ES-I3 (cell line): Measurements from ENCODE around the gene TWNK.

Source experiments
- H3K36me3 ChIP-seq: 2 replicates; pipeline ENCODE4 v1.6.1; 2013; ENCODE audit warnings: mild to moderate bottlenecking, low read length, control low read depth, moderate library complexity; ENCODE audit not compliant: insufficient read depth
- H3K4me1 ChIP-seq: 2 replicates; pipeline ENCODE4 v1.6.1; 2013; ENCODE audit warnings: mild to moderate bottlenecking, control low read depth, low read length; ENCODE audit not compliant: insufficient read depth
- H3K9ac ChIP-seq: 2 replicates; pipeline ENCODE4 v1.6.1; 2013; ENCODE audit warnings: low read depth, mild to moderate bottlenecking, low read length, moderate library complexity
- H3K9me3 ChIP-seq: 2 replicates; pipeline ENCODE4 v1.6.1; 2013; ENCODE audit warnings: mild to moderate bottlenecking, low read length, moderate library complexity; ENCODE audit not compliant: control insufficient read depth, insufficient read depth

TWNK gene

DNA sequence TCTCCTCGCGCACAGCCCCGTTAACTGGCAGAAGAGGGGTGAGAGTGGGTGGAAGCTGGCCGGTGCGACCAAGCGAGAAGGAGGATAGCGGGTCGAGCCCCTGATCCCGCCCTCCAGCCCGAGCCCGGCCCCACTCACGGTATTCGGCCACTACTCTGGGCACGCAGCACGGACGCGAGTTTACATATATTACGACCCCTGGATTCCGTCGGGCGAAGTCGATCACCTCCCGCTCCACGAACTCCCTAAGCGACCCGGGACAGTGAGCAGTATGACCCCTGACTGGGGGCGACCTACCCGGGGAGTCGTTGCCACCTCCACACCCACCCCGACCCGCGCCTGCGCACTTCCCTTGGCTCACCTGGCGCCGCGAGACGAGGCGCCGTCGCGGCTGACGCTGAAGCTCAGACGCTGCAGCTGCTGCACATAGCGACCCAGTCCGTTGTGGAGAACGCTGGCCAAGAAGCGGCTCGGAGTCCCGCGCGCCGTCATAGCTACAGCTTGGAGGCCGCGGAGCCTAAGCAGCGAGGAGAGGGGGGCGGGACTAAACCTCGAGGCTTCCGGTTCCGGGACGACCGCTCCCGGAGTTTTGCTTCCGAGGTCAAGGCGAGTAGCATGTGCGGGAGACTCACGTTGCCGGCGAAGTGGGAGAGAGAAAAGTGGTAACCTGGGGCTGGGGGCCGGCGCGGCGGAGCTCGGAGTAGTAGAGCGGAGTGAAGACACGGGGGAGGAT lies at the start of gene TWNK, which contains the start of gene MRPL43:
TWNK (plus strand) TSS at position 592 of the 733 bp plus-strand sequence. CDS start 668 bp downstream, outside the sequence.
MRPL43 (minus strand) TSS at position 546 of the 733 bp plus-strand sequence; CDS start at position 492, 54 bp downstream.
- H3K9me3 ChIP-seq: no peaks in the 10 kb centered on the region
- H3K36me3 ChIP-seq: peaks cover 20% of the 10 kb centered on the region
- peaks cover 5% of the 10 kb centered on the region; the same call in 1 of the 2 replicates for H3K4me1 ChIP-seq
- peak within 1 kb of the TSS; percentile 100 for H3K9ac ChIP-seq

GRCh38 chr10:100939763-100940344 lies 47.5 kb upstream of the TWNK start:
- Histone ChIP-seq H3K36me3 (no peaks in the 10 kb centered on the region; the same call in 1 of the 2 replicates), H3K4me1 (no peaks in the 10 kb centered on the region), H3K9me3 (no peaks in the 10 kb centered on the region), H3K9ac (no peak overlapping the region)

DNA sequence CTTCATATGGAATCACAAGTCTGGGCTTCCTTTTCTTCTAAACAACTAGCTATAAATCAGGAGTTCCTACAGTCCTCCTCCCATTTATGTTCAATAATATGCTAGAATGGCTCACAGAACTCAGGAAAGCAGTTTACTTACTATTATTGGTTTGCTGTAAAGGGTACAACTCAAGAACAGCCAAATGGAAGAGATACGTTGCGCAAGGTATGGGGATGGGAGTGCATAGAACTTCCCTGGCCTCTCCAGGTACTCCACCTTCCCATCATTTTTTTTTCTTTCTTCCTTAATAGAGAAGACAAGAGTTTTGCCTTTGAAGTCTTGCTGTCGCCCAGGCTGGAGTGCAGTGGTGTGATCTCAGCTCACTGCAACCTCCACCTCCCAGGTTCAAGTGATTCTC lies 45.1 kb upstream of the TWNK start:
- no peaks in the 10 kb centered on the region; the same call in 1 of the 2 replicates for H3K36me3 ChIP-seq
- no peak overlapping the region for H3K9ac ChIP-seq
- no peaks in the 10 kb centered on the region for H3K4me1 ChIP-seq
- H3K9me3 ChIP-seq: no peaks in the 10 kb centered on the region

DNA sequence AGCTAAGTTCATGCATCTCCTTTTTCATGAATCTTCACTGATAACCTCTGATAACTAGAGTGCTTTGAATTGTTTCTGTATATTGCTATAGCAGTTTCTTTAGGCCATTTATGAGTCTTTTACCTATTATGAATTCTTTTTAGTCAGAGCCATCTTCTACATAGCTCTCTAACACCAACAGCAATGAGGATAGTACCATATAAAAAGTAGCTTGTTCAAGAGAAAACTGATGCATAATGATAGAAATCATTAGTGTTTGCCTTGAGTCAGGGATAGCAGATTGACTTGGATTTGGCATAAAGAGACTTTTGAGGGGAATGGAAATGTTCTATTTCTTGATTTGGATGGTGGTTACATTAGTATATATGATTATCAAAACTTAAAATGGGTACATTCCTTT lies 43.8 kb upstream of the TWNK start:
- no peak overlapping the region for H3K9ac ChIP-seq
- H3K9me3 ChIP-seq: no peaks in the 10 kb centered on the region
- H3K4me1 ChIP-seq: no peaks in the 10 kb centered on the region
- no peaks in the 10 kb centered on the region; the same call in 1 of the 2 replicates for H3K36me3 ChIP-seq

GRCh38 chr10:100945754-100946153 lies 41.6 kb upstream of the TWNK start:
- no peaks in the 10 kb centered on the region for H3K4me1 ChIP-seq
- H3K36me3 ChIP-seq: no peaks in the 10 kb centered on the region; the same call in 1 of the 2 replicates
- no peak overlapping the region for H3K9ac ChIP-seq
- H3K9me3 ChIP-seq: no peaks in the 10 kb centered on the region

- no peaks in the 10 kb centered on the region for H3K9me3 ChIP-seq
- no peaks in the 10 kb centered on the region for H3K4me1 ChIP-seq
- H3K9ac ChIP-seq: no peak overlapping the region
- 0 out of 2 replicates have a peak, but pooled peaks cover 3% of the 10 kb centered on the region for H3K36me3 ChIP-seq
Observed at GRCh38 chr10:100948916-100949315, 38.4 kb upstream of the TWNK start.

- Histone ChIP-seq H3K9ac (no peak overlapping the region), H3K9me3 (no peaks in the 10 kb centered on the region), H3K4me1 (no peaks in the 10 kb centered on the region), H3K36me3 (peaks cover 2% of the 10 kb centered on the region)
Observed at GRCh38 chr10:100960251-100960650, 27.1 kb upstream of the TWNK start.

- no peak overlapping the region for H3K9ac ChIP-seq
- H3K4me1 ChIP-seq: no peaks in the 10 kb centered on the region
- H3K9me3 ChIP-seq: no peaks in the 10 kb centered on the region
- H3K36me3 ChIP-seq: peaks cover 2% of the 10 kb centered on the region; the same call in 1 of the 2 replicates
Observed at GRCh38 chr10:100962351-100963080, 24.8 kb upstream of the TWNK start.

GRCh38 chr10:100963826-100964225 lies 23.5 kb upstream of the TWNK start:
- Histone ChIP-seq H3K9ac (no peak overlapping the region), H3K9me3 (no peaks in the 10 kb centered on the region), H3K36me3 (no peaks in the 10 kb centered on the region), H3K4me1 (no peaks in the 10 kb centered on the region)

- H3K36me3 ChIP-seq: no peaks in the 10 kb centered on the region
- no peaks in the 10 kb centered on the region for H3K9me3 ChIP-seq
- H3K9ac ChIP-seq: no peak overlapping the region
- no peaks in the 10 kb centered on the region for H3K4me1 ChIP-seq
Observed at GRCh38 chr10:100965820-100966219, 21.5 kb upstream of the TWNK start.

- Histone ChIP-seq H3K4me1 (peaks cover 2% of the 10 kb centered on the region), H3K36me3 (no peaks in the 10 kb centered on the region), H3K9ac (no peak overlapping the region), H3K9me3 (no peaks in the 10 kb centered on the region)
Observed at GRCh38 chr10:100966887-100967286, 20.5 kb upstream of the TWNK start.

DNA sequence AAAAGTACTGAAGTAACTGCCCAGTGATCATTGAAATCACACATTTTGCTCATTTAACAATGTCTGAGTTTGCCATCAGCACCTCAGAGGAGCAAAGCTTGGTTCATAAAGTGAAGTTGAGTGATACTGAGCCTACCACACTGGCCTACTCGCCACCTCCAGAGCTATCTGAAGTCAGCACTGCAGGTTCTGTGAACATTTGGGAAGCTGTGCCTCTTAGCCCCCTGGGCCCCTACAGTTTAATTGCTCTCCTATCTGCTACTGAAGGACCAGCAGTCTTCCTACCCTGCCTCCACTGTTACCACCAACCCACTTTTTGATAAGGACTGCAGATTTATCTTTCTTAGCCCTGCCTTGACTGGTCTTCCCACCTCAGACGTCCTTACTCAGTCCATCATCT lies 20.0 kb upstream of the TWNK start:
- peaks cover 6% of the 10 kb centered on the region for H3K4me1 ChIP-seq
- H3K9ac ChIP-seq: no peak overlapping the region
- H3K36me3 ChIP-seq: no peaks in the 10 kb centered on the region
- no peaks in the 10 kb centered on the region for H3K9me3 ChIP-seq

DNA sequence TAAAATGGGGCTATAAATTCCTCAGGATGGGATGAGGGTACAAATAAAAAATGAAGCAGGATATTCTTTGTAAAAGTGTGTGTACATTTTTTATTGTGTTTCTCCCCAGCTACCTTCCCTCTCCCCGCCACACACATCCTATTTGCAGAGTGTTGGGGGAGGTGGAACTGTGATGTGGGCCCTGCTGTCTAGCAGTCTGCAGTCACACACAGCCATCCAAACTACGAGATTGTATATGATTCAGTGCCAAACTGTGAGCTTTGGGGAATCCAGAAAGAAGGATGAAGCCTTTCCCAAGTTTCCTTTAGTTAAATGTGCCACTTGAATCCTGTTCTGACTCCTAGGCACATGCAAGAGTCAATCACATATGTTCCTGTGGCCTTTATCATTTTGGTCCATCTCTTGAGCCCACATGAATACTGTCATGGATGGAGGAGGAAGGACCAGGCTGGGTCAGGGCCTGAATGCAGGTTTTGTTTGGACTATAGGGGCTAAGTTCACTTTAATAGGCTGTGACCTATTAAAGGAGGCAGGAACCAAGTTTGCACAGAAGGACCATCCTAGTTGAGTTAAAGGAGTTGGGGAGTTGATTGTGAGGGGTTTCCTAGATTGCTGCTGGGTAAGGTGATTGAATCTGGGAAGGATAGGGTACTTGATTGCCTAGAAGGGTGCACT lies 19.1 kb upstream of the TWNK start:
- Histone ChIP-seq H3K9me3 (no peaks in the 10 kb centered on the region), H3K4me1 (peaks cover 6% of the 10 kb centered on the region), H3K36me3 (no peaks in the 10 kb centered on the region), H3K9ac (peak overlapping the region; percentile 73; the same call in 1 of the 2 replicates)

GRCh38 chr10:100968863-100969186 lies 18.5 kb upstream of the TWNK start:
- peaks cover 6% of the 10 kb centered on the region for H3K4me1 ChIP-seq
- no peaks in the 10 kb centered on the region for H3K36me3 ChIP-seq
- H3K9ac ChIP-seq: peak overlapping the region; percentile 73
- H3K9me3 ChIP-seq: no peaks in the 10 kb centered on the region
